HCT116 (cell line): ENCODE results near the gene KIAA1614.

ENCODE experiments used
- CTCF ChIP-seq, 3 experiments: fragments of 200-600 bp in 1 of 3; sonication (generic) in 1 of 3; IDR thresholded peaks in 2 of 3; conservative IDR thresholded peaks in 1 of 3; 2 replicates each; pipeline ENCODE4 v1.5.1; 2012 to 2017; ENCODE audit warnings: low read depth in 2 of 3, low read length in 2 of 3, antibody characterized with exemption in 1 of 3, borderline replicate concordance in 1 of 3, control low read depth in 1 of 3, mild to moderate bottlenecking in 1 of 3, mixed read lengths in 1 of 3, mixed run types in 1 of 3, moderate library complexity in 1 of 3; ENCODE audit not compliant: insufficient read depth in 1 of 3
- EGR1 ChIP-seq: IDR thresholded peaks from 2 replicates; pipeline ENCODE4 v1.6.1; 2012; ENCODE audit warnings: low read depth
- ELF1 ChIP-seq: IDR thresholded peaks from 2 replicates; pipeline ENCODE4 v1.6.1; 2012; ENCODE audit warnings: low read depth, borderline replicate concordance
- EZH2phosphoT487 ChIP-seq: fragments of 200-600 bp; IDR thresholded peaks from 2 replicates; pipeline ENCODE4 v1.6.1; 2018; ENCODE audit warnings: antibody characterized with exemption, borderline replicate concordance
- POLR2A ChIP-seq: IDR thresholded peaks from 2 replicates; pipeline ENCODE4 v1.7.0; 2011; ENCODE audit warnings: borderline replicate concordance; ENCODE audit not compliant: insufficient read depth, insufficient read length; ENCODE audit errors: extremely low read depth
- SIN3A ChIP-seq: IDR thresholded peaks from 2 replicates; pipeline ENCODE4 v1.6.1; 2012; ENCODE audit warnings: low read depth
- TF ChIP-seq, protein P1 (sequence below): IDR thresholded peaks from 2 replicates; pipeline ENCODE4 v1.6.1; 2012

- TF ChIP-seq EGR1: no peak
- TF ChIP-seq POLR2A: no peak
- TF ChIP-seq, protein P1, sequence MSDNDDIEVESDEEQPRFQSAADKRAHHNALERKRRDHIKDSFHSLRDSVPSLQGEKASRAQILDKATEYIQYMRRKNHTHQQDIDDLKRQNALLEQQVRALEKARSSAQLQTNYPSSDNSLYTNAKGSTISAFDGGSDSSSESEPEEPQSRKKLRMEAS: no peak
- TF ChIP-seq CTCF (IDR thresholded peaks at IDR 0.05 in 2 of 3, conservative IDR thresholded peaks at IDR 0.05 in 1 of 3; ENCODE audit: borderline replicate concordance in 1 of 3, insufficient read depth in 1 of 3, low read depth in 2 of 3, low read length in 2 of 3): no peak
- TF ChIP-seq ELF1: no peak
- TF ChIP-seq SIN3A: no peak
- no peak for TF ChIP-seq EZH2phosphoT487
These were observed 2.8 kb downstream of the KIAA1614 start for GRCh38 chr1:180915426-180915965.
